Forelimb muscle (tissue), 1 donor: ENCODE results near the gene KIF5C. TPM values are rescaled to one million over a fixed set of nuclear protein-coding genes. Genes with fewer than 3 reads are reported as not detected.
"Not testable (repeated sequence)": the region's sequence is repeated elsewhere in the genome, so short reads cannot be mapped to it uniquely, and the experiment has no call there.

Experiments
- DNase-seq: peaks from one replicate; pipeline ENCODE4 v3.0.0-alpha.2; 2013; ENCODE audit warnings: low read depth
- polyA plus RNA-seq: library from polyadenylated mRNA; unstranded; fragments of 120-200 nt; gene quantifications from one replicate; pipeline ENCODE4 v1.2.1, GENCODE V29; 2013; ENCODE audit not compliant: insufficient read length

KIF5C gene
- polyA plus RNA-seq, result 1.6 TPM

DNA sequence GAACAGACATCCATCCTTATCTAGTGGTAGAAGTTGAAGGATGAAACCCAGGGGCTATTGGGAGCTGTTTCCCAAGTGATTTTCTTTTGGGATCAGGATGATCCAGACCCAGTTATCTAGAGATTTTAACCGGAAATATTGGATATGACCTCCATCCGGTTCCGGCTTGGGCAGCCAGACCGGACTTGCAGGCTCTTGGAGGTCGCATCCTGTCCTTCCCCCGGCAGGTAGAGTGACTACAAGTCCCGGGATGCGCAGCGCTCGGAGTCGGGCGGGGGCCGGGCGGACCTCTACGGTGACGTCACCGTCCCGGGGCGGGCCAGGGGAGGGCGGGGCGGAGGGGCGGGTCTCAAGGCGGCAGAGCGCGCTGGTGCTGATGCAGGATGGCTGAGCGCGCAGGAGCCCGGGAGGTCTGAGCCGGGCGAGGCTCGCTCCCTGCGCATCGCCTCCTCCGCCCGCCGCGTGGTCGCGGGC, at the start of gene KIF5C:
TSS of gene KIF5C (plus strand) at position 360 of the 474 bp plus-strand sequence. CDS start 391 bp downstream, outside the sequence.
- DNase-seq, result no peak

GRCh38 chr2:148826791-148827190, 48.2 kb upstream of the KIF5C start:
- no peak for DNase-seq

- no peak for DNase-seq
Measured at GRCh38 chr2:148828941-148829340, 46.1 kb upstream of the KIF5C start.

DNA sequence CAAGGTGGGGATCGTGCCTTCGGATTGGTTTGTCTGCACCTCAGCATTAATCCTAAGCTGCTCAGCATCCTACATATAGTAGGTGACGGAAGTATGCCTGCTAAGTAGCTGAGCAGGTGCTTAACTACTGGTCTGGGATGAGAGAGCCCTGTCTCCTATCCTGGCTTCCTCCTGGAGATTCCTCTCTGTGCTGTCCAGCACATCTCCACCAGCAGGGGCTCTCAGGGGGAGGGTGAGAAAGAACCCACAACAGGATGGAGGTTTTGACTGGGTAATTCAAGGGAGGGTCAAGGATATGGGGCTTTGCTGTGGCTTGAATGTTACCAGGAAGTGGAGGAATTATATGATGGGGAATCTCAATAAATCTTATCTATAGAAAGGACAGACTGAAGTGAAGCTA, 45.4 kb upstream of the KIF5C start:
- no peak for DNase-seq

GRCh38 chr2:148832637-148833036, 42.4 kb upstream of the KIF5C start:
- no peak for DNase-seq

GRCh38 chr2:148842050-148842449, 33.0 kb upstream of the KIF5C start:
- no peak for DNase-seq

DNA sequence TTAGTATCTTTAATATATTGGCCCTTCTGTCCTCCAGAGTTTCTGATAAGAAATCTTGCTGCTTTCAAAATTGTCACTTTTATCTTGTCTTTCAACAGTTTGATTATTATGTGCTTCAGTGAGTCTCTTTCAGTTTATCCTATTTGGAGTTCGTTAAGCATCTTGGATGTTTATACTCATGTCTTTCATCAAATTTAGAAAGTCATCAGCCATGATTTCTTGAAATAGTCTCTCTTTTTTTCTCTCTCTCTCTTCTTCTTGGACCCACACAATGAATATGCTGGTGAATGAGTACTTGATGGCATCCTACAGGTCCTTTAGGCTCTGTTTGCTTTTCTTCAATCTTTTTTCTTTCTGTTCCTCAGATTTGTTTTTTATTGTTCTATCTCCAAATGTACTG, 26.9 kb upstream of the KIF5C start:
- DNase-seq, result no peak

DNA sequence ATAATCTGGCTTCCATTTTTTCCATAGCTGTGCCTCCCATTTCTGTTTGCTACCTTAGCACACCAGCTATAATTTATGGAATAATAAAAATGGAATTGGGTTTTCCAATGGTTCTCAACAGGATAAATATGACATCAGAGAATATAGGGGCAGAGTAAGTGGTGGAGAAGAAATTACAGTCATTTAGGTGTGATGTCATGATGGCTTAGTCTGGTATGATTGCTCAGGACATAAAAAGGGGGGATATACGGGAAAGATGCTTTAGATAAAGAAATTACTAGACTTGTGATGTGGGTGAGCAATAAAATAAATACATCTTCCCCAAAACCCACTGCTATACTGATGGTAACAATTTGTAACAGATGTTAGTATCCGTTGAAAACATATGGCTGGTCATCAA, 21.6 kb upstream of the KIF5C start:
- no peak for DNase-seq

DNA sequence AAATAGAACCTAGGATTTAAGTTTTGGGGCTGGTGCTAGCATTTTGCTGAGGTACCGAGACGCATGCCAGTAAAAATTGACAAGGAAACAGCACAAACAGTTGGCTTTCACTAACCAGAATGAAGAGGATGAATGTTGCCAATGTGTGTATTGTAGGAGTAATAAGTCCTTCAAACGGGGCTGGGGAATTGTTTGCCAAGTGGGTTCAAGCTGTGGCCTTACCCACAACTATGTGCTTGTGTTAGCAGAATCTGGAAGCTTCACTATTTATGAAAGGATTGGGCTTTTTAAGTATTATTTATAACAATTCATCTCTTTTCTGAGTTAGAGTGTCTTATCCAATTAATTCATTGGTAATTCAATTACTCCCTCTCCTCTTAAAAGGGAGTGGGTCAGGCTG, 15.0 kb upstream of the KIF5C start:
- DNase-seq, result no peak

DNA sequence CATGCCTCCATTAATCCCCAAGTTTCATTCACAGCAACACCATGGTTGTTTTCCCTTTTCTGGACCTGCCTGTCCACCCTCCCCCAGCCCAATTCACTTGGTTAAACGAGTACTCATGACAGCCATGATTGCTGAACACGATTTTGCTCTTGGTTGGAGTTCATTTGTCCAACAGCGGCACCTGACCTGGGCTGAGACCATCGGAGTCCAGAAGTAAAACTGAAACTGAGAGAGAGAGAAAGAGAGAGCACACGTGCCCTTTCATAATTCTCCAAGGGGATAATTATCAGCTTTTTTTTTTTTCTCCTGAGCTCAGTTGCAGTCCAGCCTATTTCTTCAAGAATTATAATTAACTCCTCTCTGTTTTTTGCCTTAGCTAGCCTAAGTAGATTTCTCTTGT, 13.7 kb upstream of the KIF5C start:
- DNase-seq, result no peak

DNA sequence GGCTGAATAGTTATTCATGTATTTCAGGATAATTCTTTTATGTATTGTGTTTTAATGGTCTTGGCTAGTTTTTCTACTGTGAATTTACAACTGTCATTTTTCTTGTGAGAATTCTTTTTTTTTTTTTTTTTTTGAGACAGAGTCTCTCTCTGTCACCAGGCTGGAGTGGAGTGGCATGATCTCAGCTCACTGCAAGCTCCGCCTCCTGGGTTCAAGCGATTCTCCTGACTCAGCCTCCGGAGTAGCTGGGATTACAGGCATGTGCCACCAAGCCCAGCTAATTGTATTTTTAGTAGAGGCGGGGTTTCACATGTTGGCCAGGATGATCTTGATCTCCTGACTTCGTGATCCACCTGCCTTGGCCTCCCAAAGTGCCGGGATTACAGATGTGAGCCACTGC, 12.5 kb upstream of the KIF5C start:
- not testable (repeated sequence) for DNase-seq

DNA sequence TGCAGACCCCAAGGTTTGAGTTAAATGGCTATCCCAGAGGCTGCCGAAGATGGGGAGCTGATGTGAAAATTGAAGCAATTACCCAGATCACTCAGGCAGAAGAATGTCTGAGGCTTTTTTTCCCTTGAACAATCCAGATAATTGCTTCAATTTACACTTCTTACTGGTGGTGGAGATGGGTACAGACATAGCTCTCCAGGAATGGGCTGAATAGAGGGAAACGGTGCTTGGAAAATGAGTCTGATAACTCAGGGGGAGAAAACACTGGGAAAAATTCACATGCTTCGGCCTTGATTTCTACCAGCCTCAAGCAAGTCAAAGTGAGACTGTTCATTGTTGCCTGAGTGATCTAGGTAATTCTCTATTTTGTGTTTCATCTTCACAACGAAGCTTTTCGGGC, 9.5 kb upstream of the KIF5C start:
- no peak for DNase-seq

DNA sequence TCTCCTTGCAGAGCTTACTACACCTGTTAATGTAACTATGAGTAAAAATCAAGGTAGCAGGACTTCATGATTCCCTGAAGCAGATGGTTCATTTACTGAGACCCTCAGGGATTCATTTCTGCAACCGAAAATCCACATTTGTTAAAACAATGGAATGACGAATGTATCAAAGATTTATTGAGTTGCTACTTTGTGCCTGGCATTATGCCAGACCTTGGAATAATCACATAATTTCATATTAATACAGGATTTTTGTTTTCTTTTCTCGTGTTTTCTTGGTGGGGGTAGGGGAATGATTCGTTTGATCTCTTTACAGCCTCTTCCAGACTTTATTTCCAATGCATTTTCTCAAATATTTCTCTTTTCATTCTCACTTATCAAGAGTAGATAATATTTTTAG, 8.9 kb upstream of the KIF5C start:
- no peak for DNase-seq

DNA sequence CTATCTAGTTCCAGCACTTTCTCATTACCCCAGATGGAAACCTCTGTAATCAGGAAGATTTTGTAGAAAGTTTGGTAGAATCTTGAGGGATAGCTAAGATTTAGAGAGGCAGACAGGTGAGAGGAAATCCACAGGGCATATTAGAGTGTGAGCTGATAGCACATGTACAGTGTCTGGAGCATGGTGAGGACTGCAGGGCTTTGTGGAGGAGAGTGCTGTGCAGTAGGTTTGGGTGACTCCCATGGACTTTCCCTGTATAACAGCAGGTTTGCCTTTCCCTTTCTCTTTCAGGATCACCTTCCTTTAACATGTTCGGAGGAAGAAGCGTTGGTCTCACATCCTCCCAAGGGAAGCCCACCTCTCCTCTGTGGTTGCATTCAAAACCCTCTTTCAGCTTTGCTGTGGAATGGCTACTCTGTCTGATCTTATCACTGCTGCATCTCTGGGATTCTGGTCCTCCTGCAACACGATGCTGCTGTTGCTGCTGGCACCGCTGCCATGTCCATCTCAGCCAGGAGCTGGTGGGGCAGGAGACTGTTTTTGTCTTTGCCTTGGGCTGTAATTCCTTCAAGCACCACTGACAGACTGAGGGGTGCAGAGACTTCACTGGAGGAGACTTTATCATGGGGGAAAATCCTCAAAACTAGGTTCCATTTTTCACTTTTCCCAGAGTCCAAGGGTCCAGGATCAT, 7.8 kb upstream of the KIF5C start:
- DNase-seq, result no peak

DNA sequence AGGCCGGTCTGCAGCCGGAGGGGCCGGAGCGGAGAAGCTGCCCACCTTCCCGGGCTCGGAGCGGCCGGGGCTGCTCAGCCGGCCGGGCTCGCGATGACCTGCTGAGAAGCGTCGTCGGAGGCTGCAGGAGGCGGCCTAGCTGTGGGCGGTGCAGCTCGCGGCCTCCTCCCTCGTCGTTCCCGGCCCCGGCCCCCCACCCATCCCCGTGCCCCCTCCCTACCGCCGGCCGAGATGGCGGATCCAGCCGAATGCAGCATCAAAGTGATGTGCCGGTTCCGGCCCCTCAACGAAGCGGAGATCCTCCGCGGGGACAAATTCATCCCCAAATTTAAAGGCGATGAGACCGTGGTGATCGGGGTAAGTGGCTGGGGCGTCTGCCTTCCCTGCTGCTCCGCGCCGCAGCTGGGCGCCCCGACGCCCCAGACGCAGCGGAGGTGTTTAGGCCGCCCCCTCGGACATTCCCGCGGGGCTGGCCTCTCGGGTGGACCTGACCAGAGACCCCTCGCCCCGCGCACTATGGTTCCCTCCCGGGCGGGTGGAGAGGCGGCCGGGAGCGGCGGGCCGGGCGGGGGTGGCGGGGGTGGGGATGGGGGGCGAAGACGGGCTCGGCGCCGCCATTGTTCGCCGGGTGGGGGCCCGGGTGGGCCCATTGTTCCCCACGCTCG, 492 bp downstream of the KIF5C start:
- DNase-seq, result no peak

GRCh38 chr2:148876202-148876594, 1.2 kb downstream of the KIF5C start:
- no peak for DNase-seq

GRCh38 chr2:148876595-148877402, 1.8 kb downstream of the KIF5C start:
- DNase-seq, result peak; percentile 20

DNA sequence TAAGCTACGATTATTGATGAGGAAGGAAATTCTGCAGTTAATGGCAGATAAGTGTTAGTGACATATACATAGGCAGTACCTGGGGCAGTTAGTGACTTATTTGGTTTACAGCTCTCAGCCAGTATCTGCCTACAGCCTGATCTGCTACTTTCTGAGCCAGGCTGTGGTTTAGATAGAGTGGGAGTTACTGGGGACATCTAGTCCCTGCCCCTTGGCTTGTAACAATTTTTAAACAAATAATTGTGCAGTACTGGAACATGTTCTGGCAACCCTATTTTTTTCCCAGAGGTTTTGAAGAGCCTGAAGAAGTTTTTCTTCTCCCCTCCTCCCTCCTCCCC, 2.3 kb downstream of the KIF5C start:
- no peak for DNase-seq

DNA sequence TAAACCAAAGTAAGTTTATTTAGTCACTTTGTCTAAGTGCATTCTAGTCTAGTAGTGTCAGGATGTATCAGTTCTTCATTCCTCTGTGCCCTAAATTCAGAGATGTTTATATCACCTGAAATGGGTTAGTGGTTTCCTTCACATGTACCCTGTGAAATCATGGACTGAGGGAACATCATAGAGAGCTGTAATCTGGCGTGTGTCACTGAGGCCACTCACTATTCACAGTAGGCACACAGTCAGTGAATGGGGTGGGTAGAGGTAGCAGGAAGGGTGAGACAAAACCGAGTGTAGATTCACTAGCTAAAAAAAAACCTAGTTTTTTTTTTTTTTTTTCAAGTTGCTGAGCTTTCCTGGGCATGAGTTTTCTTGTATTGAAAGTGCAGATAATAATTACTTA, 5.6 kb downstream of the KIF5C start:
- no peak for DNase-seq

GRCh38 chr2:148882051-148882450, 7.0 kb downstream of the KIF5C start:
- no peak for DNase-seq

- DNase-seq, result no peak
Measured at GRCh38 chr2:148885209-148885608, 10.2 kb downstream of the KIF5C start.

GRCh38 chr2:148885988-148886387, 11.0 kb downstream of the KIF5C start:
- DNase-seq, result no peak
